ENCODE results near the gene CELA3B.
"Not testable (repeated sequence)": the region's sequence is repeated elsewhere in the genome, so short reads cannot be mapped to it uniquely, and the experiment has no call there.

CELA3B gene

DNA sequence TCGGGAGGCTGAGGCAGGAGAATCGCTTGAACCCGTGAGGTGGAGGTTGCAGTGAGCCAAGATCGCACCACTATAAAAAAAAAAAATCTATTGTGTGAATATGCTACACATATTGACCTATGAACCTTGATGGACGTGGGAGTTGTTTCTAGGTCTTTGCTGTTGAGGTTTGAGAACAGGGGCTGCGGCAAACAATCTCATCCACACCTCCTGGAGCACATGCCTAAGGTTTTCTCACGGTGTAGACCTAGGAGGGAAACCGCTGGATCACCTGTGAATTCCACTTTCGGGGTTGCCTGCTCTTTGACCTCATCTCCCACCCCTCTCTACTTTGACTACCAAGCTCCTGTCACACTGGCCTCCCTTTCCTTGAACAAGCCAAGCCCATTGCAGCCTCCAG is 1.5 kb upstream of the CELA3B start:
- not testable (repeated sequence) for DNase-seq (ENCODE audit: low read depth)

DNA sequence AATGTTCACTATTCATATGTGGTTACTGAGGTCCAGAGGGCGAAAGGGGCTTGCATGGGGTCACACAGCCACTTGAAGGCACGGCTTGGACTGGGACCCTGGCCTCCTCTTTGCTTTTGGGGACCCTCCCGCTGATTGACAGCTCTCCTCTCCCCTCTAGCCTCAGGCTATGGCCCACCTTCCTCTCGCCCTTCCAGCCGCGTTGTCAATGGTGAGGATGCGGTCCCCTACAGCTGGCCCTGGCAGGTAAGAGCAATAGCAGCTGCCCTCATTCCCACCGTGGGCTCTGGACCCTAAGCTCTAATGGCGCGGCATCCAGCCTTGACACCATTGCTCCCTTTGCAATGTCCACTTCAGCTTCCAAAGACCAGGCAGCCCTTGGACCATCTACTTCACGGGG is 1.4 kb downstream of the CELA3B start:
- DNase-seq (ENCODE audit: low read depth): not testable (repeated sequence)

DNA sequence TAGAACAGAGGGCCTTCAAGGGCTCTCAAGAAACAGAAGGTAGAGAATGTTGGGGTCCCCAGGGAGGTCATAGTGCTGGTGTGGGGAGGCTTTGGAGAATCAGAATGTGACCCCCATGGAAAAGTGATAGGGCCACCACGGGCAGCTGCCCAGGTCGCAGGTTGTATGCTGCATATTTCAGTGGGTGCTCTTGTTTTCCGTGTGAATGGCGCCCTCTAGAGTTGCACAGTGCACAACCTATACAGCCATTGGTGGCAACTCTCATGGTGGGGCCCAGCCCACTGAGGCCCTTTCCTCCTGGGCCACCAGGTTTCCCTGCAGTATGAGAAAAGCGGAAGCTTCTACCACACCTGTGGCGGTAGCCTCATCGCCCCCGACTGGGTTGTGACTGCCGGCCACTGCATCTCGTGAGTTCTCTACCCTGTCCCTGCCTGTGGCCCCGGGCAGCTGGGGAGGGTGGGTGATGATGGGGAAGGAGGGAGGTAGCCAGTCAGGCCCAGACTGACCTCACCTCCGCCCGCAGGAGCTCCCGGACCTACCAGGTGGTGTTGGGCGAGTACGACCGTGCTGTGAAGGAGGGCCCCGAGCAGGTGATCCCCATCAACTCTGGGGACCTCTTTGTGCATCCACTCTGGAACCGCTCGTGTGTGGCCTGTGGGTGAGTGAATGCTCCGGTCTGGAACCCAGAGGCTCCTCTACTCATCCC is 3.8 kb downstream of the CELA3B start:
- not testable (repeated sequence) for DNase-seq (ENCODE audit: low read depth)

DNA sequence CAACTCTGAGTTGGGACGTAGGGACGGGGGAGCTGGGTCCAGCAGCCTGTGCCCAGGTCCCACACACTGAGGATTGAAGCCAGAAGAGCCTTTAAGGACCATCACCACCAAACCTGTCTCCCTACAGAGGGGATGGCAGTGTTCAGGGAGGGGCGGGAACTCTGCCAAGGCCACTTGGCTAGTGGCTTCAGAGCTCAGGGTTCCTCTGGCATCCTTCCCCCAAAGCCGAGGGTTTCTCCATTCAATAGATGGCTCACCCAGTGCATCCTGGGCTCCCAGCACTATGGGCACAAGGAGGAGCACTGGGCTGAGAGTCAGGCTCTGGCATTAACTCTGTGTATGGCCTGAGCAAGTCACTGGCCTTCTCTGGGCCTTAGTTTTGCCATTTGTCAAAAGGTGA is 4.4 kb downstream of the CELA3B start:
- DNase-seq (ENCODE audit: low read depth): not testable (repeated sequence)

DNA sequence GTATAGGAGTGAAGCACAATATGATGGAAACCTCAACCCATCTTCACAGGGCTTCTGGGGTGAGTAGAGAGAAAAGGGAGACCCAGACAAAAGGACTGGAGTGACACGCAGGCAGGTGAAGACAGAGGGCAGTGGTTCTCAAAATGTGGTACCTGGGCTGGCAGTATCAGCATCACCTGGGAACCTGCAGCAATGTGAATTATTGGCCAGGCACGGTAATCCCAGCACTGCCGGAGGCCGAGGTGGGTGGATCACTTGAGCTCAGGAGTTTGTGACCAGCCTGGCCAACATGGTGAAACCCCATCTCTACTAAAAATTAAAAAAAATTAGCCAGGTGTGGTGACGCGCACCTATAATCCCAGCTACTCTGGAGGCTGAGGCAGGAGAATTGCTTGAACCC is 5.3 kb downstream of the CELA3B start:
- DNase-seq (ENCODE audit: low read depth): not testable (repeated sequence)

DNA sequence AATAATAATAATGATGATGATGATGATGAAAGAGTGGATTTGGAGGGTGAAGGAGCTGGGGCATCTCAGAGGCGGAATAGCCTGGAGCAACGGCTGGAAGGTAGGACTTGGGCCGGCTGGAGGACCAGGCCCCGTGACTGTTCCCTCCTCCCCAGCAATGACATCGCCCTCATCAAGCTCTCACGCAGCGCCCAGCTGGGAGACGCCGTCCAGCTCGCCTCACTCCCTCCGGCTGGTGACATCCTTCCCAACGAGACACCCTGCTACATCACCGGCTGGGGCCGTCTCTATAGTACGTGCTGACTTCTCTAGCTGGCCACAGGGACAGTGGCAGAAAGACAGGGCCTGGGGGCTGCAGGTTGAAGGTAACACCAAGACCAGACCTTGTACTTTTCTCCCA is 6.7 kb downstream of the CELA3B start:
- not testable (repeated sequence) for DNase-seq (ENCODE audit: low read depth)

DNA sequence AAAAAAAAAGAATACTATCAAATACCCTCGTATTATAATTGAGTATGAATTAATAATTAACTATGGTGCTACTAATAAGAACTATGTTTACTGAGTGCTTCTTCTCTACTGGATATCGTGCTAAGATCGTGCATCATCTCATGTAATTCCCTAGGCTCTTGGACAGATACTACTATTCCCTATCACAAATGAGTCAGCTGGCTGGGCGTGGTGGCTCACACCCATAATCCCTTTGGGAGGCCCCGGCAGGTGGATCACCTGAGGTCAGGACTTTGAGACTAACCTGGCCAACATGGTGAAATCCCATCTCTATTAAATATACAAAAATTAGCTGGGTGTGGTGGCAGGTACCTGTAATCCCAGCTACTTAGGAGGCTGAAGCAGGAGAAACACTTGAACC is 9.1 kb downstream of the CELA3B start:
- not testable (repeated sequence) for DNase-seq (ENCODE audit: low read depth)

DNA sequence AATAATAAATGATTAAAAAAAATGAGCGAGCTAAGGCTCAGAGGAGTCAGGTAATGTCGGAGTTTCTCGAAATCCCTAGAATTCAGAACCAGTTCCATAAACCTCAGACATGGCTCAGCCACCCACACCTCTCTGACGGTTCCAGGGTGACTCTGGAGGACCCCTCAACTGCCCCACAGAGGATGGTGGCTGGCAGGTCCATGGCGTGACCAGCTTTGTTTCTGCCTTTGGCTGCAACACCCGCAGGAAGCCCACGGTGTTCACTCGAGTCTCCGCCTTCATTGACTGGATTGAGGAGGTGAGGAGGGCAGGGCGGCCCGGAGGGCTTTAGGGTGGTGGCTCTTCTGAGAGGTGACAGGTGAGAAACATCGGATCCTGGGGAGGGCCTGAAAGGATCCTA is 9.6 kb downstream of the CELA3B start:
- DNase-seq (ENCODE audit: low read depth): not testable (repeated sequence)

DNA sequence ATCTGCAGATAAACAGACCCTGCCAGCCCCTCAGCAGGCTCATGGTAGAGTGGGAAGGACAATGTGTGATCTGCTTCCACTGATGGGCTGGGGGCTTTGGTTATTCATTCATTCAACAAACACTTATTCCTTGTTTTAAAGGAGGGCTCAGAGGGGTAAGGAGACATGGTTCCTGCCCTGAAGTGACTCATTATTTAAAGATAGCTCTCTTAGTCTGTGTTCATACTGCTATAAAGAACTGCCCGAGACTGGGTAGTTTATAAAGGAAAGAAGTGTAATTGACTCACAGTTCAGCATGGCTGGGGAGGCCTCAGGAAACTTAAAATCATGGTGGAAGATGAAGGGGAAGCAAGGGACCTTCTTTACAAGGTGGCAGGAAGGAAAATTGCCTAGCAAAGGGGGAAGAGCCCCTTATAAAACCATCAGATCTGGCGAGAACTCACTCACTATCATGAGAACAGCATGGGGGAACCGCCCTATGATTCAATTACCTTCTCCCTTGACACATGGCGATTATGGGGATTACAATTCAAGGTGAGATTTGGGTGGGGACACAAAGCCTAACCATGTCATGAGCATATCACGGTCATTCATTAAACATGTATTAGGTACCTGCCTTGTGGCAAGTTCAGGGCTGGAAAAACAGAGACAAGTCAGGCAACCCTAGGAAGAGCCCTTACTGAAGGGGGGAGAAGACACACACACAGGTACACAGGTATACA is 13.0 kb downstream of the CELA3B start:
- DNase-seq (ENCODE audit: low read depth): not testable (repeated sequence)

DNA sequence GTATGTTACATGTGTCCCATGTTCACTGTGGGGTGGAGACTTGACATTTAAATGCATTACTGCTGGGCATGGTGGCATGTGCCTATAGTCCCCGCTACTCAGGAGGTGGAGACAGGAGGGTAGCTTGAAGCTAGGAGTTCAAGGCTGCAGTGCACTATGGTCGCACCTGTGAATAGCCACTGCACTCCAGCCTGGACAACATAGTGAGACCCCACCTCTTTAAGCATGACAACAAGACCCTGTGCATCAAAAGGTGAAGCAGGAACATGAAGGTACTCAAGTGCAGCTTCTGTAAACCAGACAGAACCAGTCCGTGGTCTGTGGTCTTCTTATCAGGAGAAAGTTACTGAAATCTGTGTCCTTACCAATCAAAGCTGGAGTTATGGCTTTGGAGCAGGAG is 15.4 kb downstream of the CELA3B start:
- not testable (repeated sequence) for DNase-seq (ENCODE audit: low read depth)

DNA sequence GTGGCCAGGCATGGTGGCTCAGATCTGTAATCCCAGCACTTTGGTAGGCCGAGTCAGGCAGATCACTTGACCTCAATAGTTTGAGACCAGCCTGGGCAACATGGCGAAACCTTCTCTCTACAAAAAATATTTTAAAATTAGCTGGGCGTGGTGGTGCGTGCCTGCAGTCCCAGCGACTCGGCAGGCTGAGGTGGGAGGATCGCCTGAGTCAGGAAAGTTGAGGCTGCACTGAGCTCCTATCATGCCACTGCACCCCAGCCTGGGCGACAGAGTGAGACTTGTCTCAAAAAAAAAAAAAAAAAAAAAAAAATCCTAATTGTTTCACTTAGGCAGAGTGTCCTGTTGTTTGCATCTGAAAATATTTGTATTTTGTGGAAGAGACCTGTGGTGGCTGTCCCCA is 17.9 kb downstream of the CELA3B start:
- not testable (repeated sequence) for DNase-seq (ENCODE audit: low read depth)

DNA sequence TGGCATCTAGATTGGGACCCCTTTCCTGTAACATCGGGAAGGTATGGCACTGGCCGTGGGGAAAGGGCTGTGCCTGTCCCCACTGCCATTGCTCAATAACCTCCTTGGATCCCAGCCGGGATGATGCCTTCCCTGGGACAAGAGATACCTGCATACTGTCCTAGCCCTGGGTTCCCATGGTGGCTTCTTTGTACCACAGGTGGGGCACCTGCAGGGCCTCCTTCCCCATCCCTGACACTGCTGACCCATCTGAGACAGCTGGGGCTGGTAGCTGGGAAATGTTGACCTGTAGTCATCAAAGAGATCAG is 19.8 kb downstream of the CELA3B start:
- DNase-seq (ENCODE audit: low read depth): not testable (repeated sequence)

DNA sequence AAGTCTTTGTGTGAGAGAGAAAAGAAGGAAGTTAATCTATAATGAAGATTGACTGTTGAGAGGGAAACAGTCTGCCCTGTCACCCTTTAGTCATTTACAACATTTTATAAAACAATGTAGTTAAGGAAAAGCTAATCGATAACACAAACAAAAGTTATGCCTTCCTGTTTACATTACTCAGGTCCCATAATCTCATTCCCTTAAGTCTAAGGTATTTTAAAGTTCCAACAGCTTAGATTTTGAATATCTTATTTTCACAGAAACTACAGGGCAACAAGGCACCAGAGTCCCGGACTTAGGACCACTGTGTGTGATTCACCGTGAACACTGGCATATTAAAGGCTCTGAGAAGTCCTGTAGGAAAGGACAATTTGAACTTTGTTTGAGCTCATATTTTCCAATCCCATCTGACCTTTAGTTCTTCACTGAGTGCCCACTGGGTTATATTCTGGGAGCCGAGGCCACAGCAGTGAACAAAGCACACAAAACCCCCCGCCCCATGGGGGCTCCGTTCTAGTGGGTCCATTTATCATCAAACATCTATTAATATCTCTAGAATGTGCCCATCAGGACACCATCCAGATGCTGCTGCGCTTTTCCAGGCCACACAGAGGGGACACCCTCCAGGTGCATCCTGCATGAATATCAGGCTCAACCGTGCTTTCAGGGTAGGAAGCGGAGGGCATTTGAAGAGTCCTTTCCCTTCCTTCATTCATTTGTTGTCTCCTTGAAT is 21.2 kb downstream of the CELA3B start:
- DNase-seq (ENCODE audit: low read depth): not testable (repeated sequence)

DNA sequence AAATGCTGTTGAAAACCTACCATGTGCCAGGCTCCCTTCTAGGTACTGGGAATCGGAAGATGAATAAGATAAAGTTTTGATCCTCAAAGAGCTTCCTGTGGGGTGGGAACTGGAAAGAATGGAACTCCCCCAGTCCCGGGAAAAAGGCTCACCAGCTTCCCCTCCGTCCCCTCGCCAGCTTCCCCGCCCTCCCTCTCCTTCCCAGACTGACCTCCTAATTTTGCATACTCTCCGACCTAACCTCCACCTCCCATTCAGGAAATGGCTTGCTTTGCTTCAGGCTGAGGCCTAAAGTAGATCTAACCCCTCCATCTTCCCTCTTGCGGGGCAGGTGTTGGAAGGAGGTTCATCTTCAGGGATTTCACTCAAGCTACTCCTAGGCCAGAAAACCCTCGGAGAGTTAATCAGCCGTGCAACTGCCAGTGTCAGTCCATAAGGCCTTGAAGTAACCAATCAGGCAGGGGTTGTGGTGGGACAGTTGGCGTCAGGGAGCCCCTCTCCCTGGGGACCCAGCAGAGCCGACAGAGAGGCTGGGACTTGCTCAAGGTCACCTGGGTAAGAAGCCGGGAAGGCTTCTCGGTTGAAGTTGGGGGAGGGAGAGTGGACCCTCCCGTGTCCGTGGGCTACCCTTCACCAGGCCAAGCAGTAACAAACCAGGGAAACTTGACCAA is 21.9 kb downstream of the CELA3B start:
- not testable (repeated sequence) for DNase-seq (ENCODE audit: low read depth)

DNA sequence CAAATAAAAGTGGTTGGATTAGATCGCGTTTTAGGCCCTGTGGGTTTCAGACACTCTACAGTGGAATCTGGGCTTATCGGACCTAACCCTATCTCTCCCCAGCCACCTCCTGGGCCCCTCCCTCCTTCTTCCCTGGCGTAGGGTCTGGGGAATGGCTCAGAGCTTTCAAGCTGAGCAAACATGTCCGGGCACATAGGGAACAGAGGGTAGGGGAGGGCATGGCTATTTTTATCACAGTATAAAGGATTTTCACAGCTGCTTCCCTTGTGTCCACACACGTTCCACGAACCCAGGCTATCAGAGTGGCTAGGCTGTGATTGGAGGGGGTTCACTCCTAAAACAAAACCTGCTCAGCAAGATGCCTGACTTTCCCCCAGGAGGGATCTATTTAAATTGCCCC is 22.8 kb downstream of the CELA3B start:
- not testable (repeated sequence) for DNase-seq (ENCODE audit: low read depth)

DNA sequence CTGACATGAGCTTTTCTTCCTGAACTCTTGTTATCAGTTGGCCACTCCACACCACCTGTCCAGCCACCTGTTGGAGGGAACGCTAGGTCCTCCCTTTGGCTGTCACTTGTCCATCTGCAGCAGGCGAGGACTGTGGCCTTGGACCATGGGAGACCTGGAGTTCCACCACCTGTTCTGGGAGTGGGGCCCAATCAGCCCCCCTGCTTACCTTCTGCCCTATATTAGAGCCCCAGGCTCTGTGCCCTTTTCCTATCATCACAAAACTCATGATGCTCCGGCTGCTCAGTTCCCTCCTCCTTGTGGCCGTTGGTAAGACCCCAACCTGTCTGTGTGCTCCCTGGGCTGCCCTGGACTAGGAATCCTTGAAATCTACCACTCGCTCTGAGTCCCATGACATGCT is 24.6 kb downstream of the CELA3B start, which contains the start of gene CELA3A:
Gene CELA3A, plus strand, starts transcription at position 249 of the 400 bp plus-strand sequence. Its CDS starts 18 bp downstream, at position 267.
- no peak for DNase-seq (ENCODE audit: low read depth)

DNA sequence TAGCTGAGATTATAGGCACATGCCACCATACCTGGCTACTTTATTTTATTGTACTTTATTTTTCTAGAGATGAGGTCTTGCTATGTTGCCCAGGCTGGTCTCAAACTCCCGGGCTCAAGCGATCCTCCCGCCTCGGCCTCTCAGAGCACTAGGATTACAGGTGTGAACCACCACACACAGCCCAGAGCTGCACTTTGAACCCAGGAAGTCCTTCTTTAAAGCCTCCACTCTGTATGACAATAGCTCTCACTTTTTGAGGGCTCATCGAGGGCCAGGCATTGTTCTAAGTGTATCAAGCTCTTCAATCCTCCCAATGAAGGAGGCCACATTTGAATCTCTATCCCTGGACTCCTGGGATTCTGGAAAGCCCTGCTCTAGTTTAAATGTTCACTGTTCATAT is 25.6 kb downstream of the CELA3B start:
- DNase-seq (ENCODE audit: low read depth): not testable (repeated sequence)

DNA sequence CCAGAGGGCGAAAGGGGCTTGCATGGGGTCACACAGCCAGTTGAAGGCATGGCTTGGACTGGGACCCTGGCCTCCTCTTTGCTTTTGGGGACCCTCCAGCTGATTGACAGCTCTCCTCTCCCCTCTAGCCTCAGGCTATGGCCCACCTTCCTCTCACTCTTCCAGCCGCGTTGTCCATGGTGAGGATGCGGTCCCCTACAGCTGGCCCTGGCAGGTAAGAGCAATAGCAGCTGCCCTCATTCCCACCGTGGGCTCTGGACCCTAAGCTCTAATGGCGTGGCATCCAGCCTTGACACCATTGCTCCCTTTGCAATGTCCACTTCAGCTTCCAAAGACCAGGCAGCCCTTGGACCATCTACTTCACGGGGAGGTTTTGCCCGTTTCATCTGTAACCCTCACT is 26.1 kb downstream of the CELA3B start:
- not testable (repeated sequence) for DNase-seq (ENCODE audit: low read depth)

DNA sequence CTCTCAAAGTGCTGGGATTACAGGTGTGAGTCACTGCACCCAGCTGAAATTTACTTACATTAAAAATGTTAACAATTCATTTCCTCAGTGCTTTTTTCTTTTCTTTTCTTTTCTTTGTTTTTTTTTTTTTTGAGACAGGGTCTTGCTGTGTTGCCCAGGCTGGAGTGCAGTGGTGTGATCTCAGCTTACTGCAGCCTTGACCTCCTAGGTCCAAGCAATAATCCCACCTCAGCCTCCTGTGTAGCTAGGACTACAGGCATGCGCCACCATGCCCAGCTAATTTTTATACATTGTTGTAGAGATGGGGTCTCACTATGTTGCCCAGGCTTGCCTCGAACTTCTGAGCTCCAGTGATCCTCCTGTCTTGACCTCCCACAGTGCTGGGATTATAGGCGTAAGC is 27.1 kb downstream of the CELA3B start:
- DNase-seq (ENCODE audit: low read depth): not testable (repeated sequence)

DNA sequence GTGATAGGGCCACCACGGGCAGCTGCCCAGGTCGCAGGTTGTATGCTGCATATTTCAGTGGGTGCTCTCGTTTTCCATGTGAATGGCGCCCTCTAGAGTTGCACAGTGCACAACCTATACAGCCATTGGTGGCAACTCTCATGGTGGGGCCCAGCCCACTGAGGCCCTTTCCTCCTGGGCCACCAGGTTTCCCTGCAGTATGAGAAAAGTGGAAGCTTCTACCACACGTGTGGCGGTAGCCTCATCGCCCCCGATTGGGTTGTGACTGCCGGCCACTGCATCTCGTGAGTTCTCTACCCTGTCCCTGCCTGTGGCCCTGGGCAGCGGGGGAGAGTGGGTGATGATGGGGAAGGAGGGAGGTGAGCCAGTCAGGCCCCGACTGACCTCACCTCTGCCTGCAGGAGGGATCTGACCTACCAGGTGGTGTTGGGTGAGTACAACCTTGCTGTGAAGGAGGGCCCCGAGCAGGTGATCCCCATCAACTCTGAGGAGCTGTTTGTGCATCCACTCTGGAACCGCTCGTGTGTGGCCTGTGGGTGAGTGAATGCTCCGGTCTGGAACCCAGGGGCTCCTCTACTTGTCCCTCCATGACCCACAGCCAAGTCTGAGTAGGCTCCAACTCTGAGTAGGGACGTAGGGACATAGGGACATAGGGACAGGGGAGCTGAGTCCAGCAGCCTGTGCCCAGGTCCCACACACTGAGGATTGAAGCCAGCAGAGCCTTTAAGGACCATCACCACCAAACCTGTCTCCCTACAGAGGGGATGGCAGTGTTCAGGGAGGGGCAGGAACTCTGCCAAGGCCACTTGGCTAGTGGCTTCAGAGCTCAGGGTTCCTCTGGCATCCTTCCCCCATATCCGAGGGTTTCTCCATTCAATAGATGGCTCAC is 28.7 kb downstream of the CELA3B start:
- not testable (repeated sequence) for DNase-seq (ENCODE audit: low read depth)

DNA sequence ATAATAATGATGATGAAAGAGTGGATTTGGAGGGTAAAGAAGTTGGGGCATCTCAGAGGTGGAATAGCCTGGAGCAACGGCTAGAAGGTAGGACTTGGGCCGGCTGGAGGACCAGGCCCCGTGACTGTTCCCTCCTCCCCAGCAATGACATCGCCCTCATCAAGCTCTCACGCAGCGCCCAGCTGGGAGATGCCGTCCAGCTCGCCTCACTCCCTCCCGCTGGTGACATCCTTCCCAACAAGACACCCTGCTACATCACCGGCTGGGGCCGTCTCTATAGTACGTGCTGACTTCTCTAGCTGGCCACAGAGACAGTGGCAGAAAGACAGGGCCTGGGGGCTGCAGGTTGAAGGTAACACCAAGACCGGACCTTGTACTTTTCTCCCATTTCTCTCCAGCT is 29.9 kb downstream of the CELA3B start:
- DNase-seq (ENCODE audit: low read depth): not testable (repeated sequence)
